Stomach smooth muscle (tissue), 2 donors: ENCODE results near the gene CNNM4.
"Not testable (repeated sequence)": the region's sequence is repeated elsewhere in the genome, so short reads cannot be mapped to it uniquely, and the experiment has no call there.

Source experiments
- H3K27ac ChIP-seq: one replicate; pipeline ENCODE4 v1.7.0; 2013; ENCODE audit warnings: mild to moderate bottlenecking, low read length, inconsistent platforms
- H3K27me3 ChIP-seq, 2 donors: one replicate each; pipeline ENCODE4 v1.7.0; 2013; ENCODE audit warnings: low read length in 2 of 2; ENCODE audit not compliant: insufficient read depth in 2 of 2, control insufficient read depth in 1 of 2
- H3K36me3 ChIP-seq, 2 donors: one replicate each; pipeline ENCODE4 v1.7.0; 2013; ENCODE audit warnings: low read length in 2 of 2; ENCODE audit not compliant: control insufficient read depth in 2 of 2, insufficient read depth in 2 of 2
- H3K4me1 ChIP-seq: one replicate; pipeline ENCODE4 v1.7.0; 2013; ENCODE audit warnings: low read length; ENCODE audit not compliant: control insufficient read depth, insufficient read depth
- H3K4me3 ChIP-seq, 2 donors: one replicate each; pipeline ENCODE4 v1.7.0; 2013; ENCODE audit warnings: low read length in 2 of 2
- H3K9ac ChIP-seq, 2 donors: one replicate each; pipeline ENCODE4 v1.7.0; 2013; ENCODE audit warnings: low read length in 2 of 2, mild to moderate bottlenecking in 1 of 2
- H3K9me3 ChIP-seq, 2 donors: one replicate each; pipeline ENCODE4 v1.7.0; 2013; ENCODE audit warnings: low read length in 2 of 2; ENCODE audit not compliant: control insufficient read depth in 2 of 2
- donor health status: healthy.
- donor health status: Pancreatic carcinoma.

Gene CNNM4

GRCh38 chr2:96792772-96793749, 32.4 kb downstream of the CNNM4 start:
- no peak overlapping the region for H3K27ac ChIP-seq
- peaks cover 8% of the 10 kb centered on the region for H3K4me1 ChIP-seq
- H3K4me3 ChIP-seq = no peak overlapping the region
- H3K9ac ChIP-seq = no peak overlapping the region
- no peaks in the 10 kb centered on the region for H3K9me3 ChIP-seq
- no peaks in the 10 kb centered on the region for H3K27me3 ChIP-seq
- H3K36me3 ChIP-seq = peaks cover 3 to 6% of the 10 kb centered on the region in 2 donors

GRCh38 chr2:96795076-96795475, 34.4 kb downstream of the CNNM4 start:
- H3K4me1 ChIP-seq = no peaks in the 10 kb centered on the region
- no peak overlapping the region for H3K4me3 ChIP-seq
- no peak overlapping the region for H3K27ac ChIP-seq
- H3K9me3 ChIP-seq = no peaks in the 10 kb centered on the region
- no peaks in the 10 kb centered on the region for H3K27me3 ChIP-seq
- peaks cover 15 to 16% of the 10 kb centered on the region in 2 donors for H3K36me3 ChIP-seq
- no peak overlapping the region for H3K9ac ChIP-seq

GRCh38 chr2:96796497-96796896, 35.8 kb downstream of the CNNM4 start:
- H3K9ac ChIP-seq, H3K4me1 ChIP-seq, H3K9me3 ChIP-seq, H3K27me3 ChIP-seq, H3K27ac ChIP-seq, H3K4me3 ChIP-seq: not testable (repeated sequence)
- H3K36me3 ChIP-seq = peaks cover 16% of the 10 kb centered on the region in 2 donors

- no peak overlapping the region for H3K27ac ChIP-seq
- peaks cover 8% of the 10 kb centered on the region for H3K4me1 ChIP-seq
- H3K4me3 ChIP-seq = no peak overlapping the region
- peaks cover 20 to 21% of the 10 kb centered on the region in 2 donors for H3K36me3 ChIP-seq
- no peaks in the 10 kb centered on the region for H3K9me3 ChIP-seq
- H3K9ac ChIP-seq = no peak overlapping the region
- no peaks in the 10 kb centered on the region for H3K27me3 ChIP-seq
Observed at GRCh38 chr2:96797066-96797625, 36.4 kb downstream of the CNNM4 start.

GRCh38 chr2:96798733-96799622, 38.3 kb downstream of the CNNM4 start:
- Histone ChIP-seq H3K4me1 (peaks cover 8% of the 10 kb centered on the region), H3K4me3 (no peak overlapping the region), H3K27ac (no peak overlapping the region), H3K9me3 (no peaks in the 10 kb centered on the region), H3K36me3 (peaks cover 22 to 25% of the 10 kb centered on the region in 2 donors), H3K9ac (no peak overlapping the region), H3K27me3 (no peaks in the 10 kb centered on the region)

- H3K36me3 ChIP-seq = peaks cover 22 to 25% of the 10 kb centered on the region in 2 donors
- no peaks in the 10 kb centered on the region for H3K27me3 ChIP-seq
- no peak overlapping the region for H3K4me3 ChIP-seq
- H3K4me1 ChIP-seq = peaks cover 8% of the 10 kb centered on the region
- no peak overlapping the region for H3K9ac ChIP-seq
- H3K27ac ChIP-seq = no peak overlapping the region
- H3K9me3 ChIP-seq = no peaks in the 10 kb centered on the region
Observed at GRCh38 chr2:96799623-96799935, 38.9 kb downstream of the CNNM4 start.

- Histone ChIP-seq H3K4me1 (peaks cover 8% of the 10 kb centered on the region), H3K36me3 (peaks cover 22 to 25% of the 10 kb centered on the region in 2 donors), H3K4me3 (no peak overlapping the region), H3K27ac (no peak overlapping the region), H3K27me3 (no peaks in the 10 kb centered on the region), H3K9ac (no peak overlapping the region), H3K9me3 (no peaks in the 10 kb centered on the region)
Observed at GRCh38 chr2:96800061-96801004, 39.6 kb downstream of the CNNM4 start.

DNA sequence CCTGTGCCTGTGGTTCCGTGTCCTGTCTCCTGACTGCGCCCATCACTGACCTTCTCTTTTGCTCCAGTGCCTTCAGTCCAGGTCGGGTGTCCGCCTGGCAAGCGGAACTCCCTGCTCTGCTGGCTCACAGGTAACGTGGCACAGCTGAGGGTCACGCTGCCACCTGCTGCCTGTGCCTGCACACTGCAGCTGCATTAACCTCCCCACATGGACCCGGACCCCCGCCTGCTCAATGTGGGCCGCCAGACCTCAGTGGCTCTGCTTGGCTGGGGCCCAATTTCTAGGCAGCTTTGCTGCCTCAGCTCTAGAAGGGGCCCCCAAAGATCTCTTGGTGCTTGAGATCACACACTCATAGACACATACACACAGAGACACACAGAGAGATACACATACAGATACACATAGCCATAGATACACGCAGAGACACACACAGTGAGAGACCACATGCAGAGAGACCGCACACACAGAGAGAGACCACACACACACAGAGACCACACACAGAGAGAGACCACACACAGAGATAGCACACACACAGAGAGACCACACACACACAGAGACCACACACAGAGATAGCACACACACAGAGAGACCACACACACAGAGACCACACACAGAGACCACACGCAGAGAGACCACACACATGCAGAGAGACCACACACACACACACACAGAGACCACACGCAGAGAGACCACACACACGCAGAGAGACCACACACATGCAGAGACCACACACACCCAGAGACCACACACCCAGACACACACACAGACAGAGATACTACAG, 40.5 kb downstream of the CNNM4 start:
- no peak overlapping the region for H3K27ac ChIP-seq
- H3K4me1 ChIP-seq = peaks cover 8% of the 10 kb centered on the region
- no peaks in the 10 kb centered on the region for H3K27me3 ChIP-seq
- H3K9ac ChIP-seq = no peak overlapping the region
- no peaks in the 10 kb centered on the region for H3K9me3 ChIP-seq
- H3K4me3 ChIP-seq = no peak overlapping the region
- peaks cover 22 to 25% of the 10 kb centered on the region in 2 donors for H3K36me3 ChIP-seq

DNA sequence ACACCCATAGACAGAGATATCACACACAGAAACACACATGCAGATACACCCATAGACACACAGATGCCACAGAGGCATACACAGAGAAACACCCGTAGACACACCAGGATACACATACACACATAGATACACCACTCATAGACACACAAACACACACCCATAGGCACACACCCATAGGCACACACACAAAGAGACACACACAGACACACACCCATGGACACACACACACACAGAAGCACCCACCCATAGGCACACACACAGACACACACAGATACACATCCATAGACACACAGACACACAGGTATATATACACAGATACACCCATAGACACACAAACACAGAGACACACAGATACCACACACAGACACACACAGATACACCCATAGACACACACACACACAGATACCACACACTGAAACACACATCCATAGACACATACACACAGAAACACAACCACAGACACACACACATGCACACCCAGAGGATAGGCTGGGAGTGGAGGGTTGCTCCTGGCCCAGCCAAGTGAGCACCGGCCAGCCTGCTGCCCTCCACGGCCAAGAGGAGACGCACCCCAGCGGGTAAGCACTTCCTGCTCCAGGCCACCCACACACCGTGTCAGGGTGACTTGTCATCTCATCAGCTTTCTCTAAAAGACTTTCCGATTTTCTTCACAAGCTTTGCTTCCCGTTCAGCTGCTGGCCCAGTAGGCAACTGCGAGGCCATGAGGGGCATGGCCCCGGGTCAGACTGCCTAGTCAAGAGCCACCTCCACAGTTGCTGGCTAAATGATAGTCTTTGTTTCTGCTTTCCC, 41.3 kb downstream of the CNNM4 start:
- no peak overlapping the region for H3K9ac ChIP-seq
- no peaks in the 10 kb centered on the region for H3K9me3 ChIP-seq
- H3K27ac ChIP-seq = no peak overlapping the region
- H3K27me3 ChIP-seq = no peaks in the 10 kb centered on the region
- H3K36me3 ChIP-seq = peaks cover 22 to 25% of the 10 kb centered on the region in 2 donors
- H3K4me1 ChIP-seq = peaks cover 8% of the 10 kb centered on the region
- H3K4me3 ChIP-seq = no peak overlapping the region
